Right lobe of liver (tissue), 6 donors: ENCODE measurements around the gene GABRG3. TPM values are rescaled to one million over a fixed set of nuclear protein-coding genes. Genes with fewer than 3 reads are reported as not detected.

Source experiments
- ATAC-seq, 4 donors: fragments of 200-7000 bp; cut with Tn5 transposase; one replicate each; pipeline ENCODE4 v1.9.1; 2020; ENCODE audit warnings: mild to moderate bottlenecking in 4 of 4, moderate library complexity in 4 of 4
- DNase-seq, 3 donors: peaks; one replicate each; pipeline ENCODE4 v3.0.0-alpha.2; 2020
- H3K27ac ChIP-seq, 3 donors: fragments of 200-600 bp; one replicate each; pipeline ENCODE4 v1.8.0; 2022
- H3K27me3 ChIP-seq, 2 donors: fragments of 200-600 bp; one replicate each; pipeline ENCODE4 v1.8.0; 2022
- H3K36me3 ChIP-seq, 4 donors: fragments of 200-600 bp; sonication (generic) in 1 of 4; one replicate each; pipeline versions ENCODE4 v1.5.1 to v1.8.0; 2017 to 2022; ENCODE audit warnings: control low read depth in 1 of 4
- H3K4me1 ChIP-seq, 4 donors: fragments of 200-600 bp; sonication (generic) in 1 of 4; one replicate each; pipeline versions ENCODE4 v1.5.1 to v1.8.0; 2017 to 2022; ENCODE audit warnings: control low read depth in 1 of 4
- H3K4me3 ChIP-seq, 3 donors: fragments of 200-600 bp; one replicate each; pipeline ENCODE4 v1.8.0; 2022
- H3K9me3 ChIP-seq, 4 donors: fragments of 200-600 bp; sonication (generic) in 1 of 4; one replicate each; pipeline versions ENCODE4 v1.5.1 to v1.8.0; 2017 to 2022; ENCODE audit warnings: control low read depth in 1 of 4
- POLR2A ChIP-seq: fragments of 450-650 bp; IDR thresholded peaks from one replicate; pipeline ENCODE4 v1.6.1; 2017; ENCODE audit warnings: antibody characterized with exemption, mild to moderate bottlenecking
- WGBS: methylation state at CpG from one replicate; pipeline ENCODE4 v1.1.6; 2018; ENCODE audit warnings: low coverage, low lambda C conversion rate; ENCODE audit not compliant: insufficient coverage; ENCODE audit errors: missing lambda C conversion rate; 5-methylcytosine and 5-hydroxymethylcytosine counted together
- intact Hi-C, 2 donors: fragments of 100-400 bp; cut with DNase I; formaldehyde crosslinking; loops; one replicate each; pipeline versions ENCODE4 v1.11.2 to v1.14.1; 2022
- total RNA-seq, 6 experiments: library from RNA; depleted of rRNA in 2 of 6; stranded (reverse); fragments of >200 nt in 2 of 6; fragmentation: NEBNext Ultra II Directional in 3 of 6; extraction: Animal tissue kit (Norgen Biotek cat#: 25700) in 3 of 6; gene quantifications; one replicate each; pipeline versions ENCODE4 v1.1.0 to v1.2.4, GENCODE V29; 2016 to 2023
- TF ChIP-seq, protein P1 (sequence below), 4 donors: fragments of 200-600 bp in 3 of 4; fragments of 450-650 bp in 1 of 4; IDR thresholded peaks; one replicate each; pipeline versions ENCODE4 v1.5.1 to v1.8.0; 2016 to 2022; ENCODE audit warnings: antibody characterized with exemption in 4 of 4, mild to moderate bottlenecking in 2 of 4
- donor health status: DM: no; HTN: yes; CAD: no.
- donor health status: DM: no; HTN: no; CAD: no.
- donor health status: DM: no; HTN: no; CAD: no.
- donor health status: DM: no; HTN: yes; CAD: no.
- donor health status: DM: no; HTN: yes; CAD: no.

GABRG3 gene
- total RNA-seq, 6 experiments from 2014 or later: 0.18 TPM; not detected in 5

DNA sequence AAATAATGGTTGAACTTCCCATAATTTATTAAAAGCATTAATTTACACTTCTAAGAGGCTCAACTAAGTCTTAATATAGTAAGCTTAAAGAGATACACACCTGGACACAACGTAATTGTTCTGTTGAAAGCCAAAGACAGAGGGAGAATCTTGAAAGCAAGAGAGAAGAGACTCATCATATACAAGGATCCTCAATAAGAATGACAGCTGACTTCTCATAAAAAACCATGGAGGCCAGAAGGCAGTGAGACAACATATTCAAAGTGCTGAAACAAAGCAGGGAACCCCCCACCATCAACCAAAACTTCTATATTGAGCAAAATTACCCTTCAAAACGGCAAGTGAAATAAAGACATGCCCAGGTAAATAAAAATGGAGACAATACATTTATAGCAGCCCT lies 16.6 kb upstream of the GABRG3 start:
- H3K27ac ChIP-seq: no peak overlapping the region
- H3K4me1 ChIP-seq: no peaks in the 10 kb centered on the region
- H3K9me3 ChIP-seq: no peaks in the 10 kb centered on the region
- H3K27me3 ChIP-seq: no peaks in the 10 kb centered on the region
- no peak overlapping the region for H3K4me3 ChIP-seq
- intact Hi-C loops: no loop called here
- no peaks in the 10 kb centered on the region for H3K36me3 ChIP-seq
- 19% methylated on average over 2 of the region's 2 CpGs for WGBS
- no peak for DNase-seq
- no peak for TF ChIP-seq POLR2A
- TF ChIP-seq, protein P1, sequence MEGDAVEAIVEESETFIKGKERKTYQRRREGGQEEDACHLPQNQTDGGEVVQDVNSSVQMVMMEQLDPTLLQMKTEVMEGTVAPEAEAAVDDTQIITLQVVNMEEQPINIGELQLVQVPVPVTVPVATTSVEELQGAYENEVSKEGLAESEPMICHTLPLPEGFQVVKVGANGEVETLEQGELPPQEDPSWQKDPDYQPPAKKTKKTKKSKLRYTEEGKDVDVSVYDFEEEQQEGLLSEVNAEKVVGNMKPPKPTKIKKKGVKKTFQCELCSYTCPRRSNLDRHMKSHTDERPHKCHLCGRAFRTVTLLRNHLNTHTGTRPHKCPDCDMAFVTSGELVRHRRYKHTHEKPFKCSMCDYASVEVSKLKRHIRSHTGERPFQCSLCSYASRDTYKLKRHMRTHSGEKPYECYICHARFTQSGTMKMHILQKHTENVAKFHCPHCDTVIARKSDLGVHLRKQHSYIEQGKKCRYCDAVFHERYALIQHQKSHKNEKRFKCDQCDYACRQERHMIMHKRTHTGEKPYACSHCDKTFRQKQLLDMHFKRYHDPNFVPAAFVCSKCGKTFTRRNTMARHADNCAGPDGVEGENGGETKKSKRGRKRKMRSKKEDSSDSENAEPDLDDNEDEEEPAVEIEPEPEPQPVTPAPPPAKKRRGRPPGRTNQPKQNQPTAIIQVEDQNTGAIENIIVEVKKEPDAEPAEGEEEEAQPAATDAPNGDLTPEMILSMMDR (IDR thresholded peaks at IDR 0.05): no peak
- no peak for ATAC-seq

- no peak for TF ChIP-seq POLR2A
- TF ChIP-seq, protein P1 (IDR thresholded peaks at IDR 0.05): no peak
- no peak for DNase-seq
- ATAC-seq: no peak
- H3K4me3 ChIP-seq: no peak overlapping the region
- no peak overlapping the region for H3K27ac ChIP-seq
- intact Hi-C loops: no loop called here
- no peaks in the 10 kb centered on the region for H3K4me1 ChIP-seq
- no peaks in the 10 kb centered on the region for H3K9me3 ChIP-seq
- WGBS: 10% methylated on average over 22 of the region's 48 CpGs
- H3K27me3 ChIP-seq: no peaks in the 10 kb centered on the region
- no peaks in the 10 kb centered on the region for H3K36me3 ChIP-seq
Observed at GRCh38 chr15:26967719-26968269, 3.2 kb upstream of the GABRG3 start.

DNA sequence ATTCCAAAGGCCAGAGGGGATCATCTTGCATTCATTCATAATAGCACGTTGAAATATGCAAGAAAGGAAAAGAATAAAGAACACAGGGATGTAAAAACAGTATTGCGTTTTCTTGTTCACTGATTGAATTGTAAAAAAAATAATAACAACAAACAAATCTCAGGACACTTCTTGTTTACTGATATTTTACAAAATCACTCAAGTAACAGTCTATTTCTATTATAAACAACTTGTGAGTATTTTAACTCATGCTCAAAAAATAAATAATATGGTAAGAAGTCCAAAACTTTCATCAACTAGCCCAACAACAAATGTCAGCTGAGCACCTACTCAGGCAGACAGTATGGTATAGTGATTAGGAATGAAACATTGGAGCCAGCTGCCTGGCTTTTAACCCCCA lies 2.2 kb upstream of the GABRG3 start:
- Histone ChIP-seq H3K9me3 (no peaks in the 10 kb centered on the region), H3K27me3 (no peaks in the 10 kb centered on the region), H3K36me3 (no peaks in the 10 kb centered on the region), H3K27ac (no peak overlapping the region), H3K4me1 (no peaks in the 10 kb centered on the region), H3K4me3 (no peak overlapping the region)
- DNase-seq (no peak), ATAC-seq (no peak)
- no peak for TF ChIP-seq POLR2A
- TF ChIP-seq, protein P1 (IDR thresholded peaks at IDR 0.05): no peak
- intact Hi-C loops: no loop called here
- 44% methylated on average over 2 of the region's 2 CpGs for WGBS

GRCh38 chr15:26971271-26972018 lies 464 bp downstream of the GABRG3 start:
- Histone ChIP-seq H3K4me3 (no peak overlapping the region), H3K36me3 (no peaks in the 10 kb centered on the region), H3K27ac (no peak overlapping the region), H3K27me3 (no peaks in the 10 kb centered on the region), H3K4me1 (no peaks in the 10 kb centered on the region), H3K9me3 (no peaks in the 10 kb centered on the region)
- ATAC-seq (peak in 1 of 4 donors; percentile 28), DNase-seq (no peak)
- TF ChIP-seq, protein P1 (IDR thresholded peaks at IDR 0.05): no peak
- intact Hi-C loops: no loop called here
- 13% methylated on average over 6 of the region's 72 CpGs for WGBS
